GM12878 (cell line): ENCODE results near the gene CCNYL1. TPM values are rescaled to one million over a fixed set of nuclear protein-coding genes. Genes with fewer than 3 reads are reported as not detected.

Experiments
- ATAC-seq: fragments of 200-7000 bp; cut with Tn5 transposase; 3 replicates; pipeline ENCODE4 v1.9.1; 2020; ENCODE audit warnings: mild to moderate bottlenecking, moderate library complexity
- BruUV-seq: library from RNA; stranded (reverse); fragments of 400-500 nt; replicated peaks from 2 replicates; lab custom pipeline; 2021; lab: Mats Ljungman, UMichigan
- CTCF ChIA-PET: fragments of 300-600 bp; sonication (Branson Sonifier 250); formaldehyde crosslinking; extraction: SDS; loops from one replicate; lab custom pipeline; 2021; ENCODE audit warnings: inconsistent platforms; lab: Yijun Ruan, JAX
- POLR2A ChIA-PET: fragments of 350-600 bp; formaldehyde crosslinking; extraction: SDS; loops from one replicate; lab custom pipeline; 2021; ENCODE audit warnings: inconsistent platforms; lab: Charles Lee
- RAD21 ChIA-PET: fragments of 300-600 bp; sonication (Branson Sonifier 250); formaldehyde crosslinking; loops from one replicate; lab custom pipeline; 2023; ENCODE audit warnings: antibody characterized with exemption; ENCODE audit not compliant: unreplicated experiment; lab: Charles Lee
- SMC1A ChIA-PET: fragments of 300-600 bp; sonication (Branson Sonifier 250); formaldehyde crosslinking; loops from one replicate; lab custom pipeline; 2023; ENCODE audit not compliant: unreplicated experiment, uncharacterized antibody; lab: Charles Lee
- DNase-seq: peaks from one replicate; pipeline ENCODE4 v3.0.0-alpha.2; 2011; ENCODE audit warnings: low read depth, low spot score
- FAIRE-seq: peaks from 3 replicates; lab custom pipeline; 2011; peaks lifted over from hg19 to GRCh38; lab: Jason Lieb, UNC
- H2AFZ ChIP-seq: 2 replicates; pipeline ENCODE4 v1.6.0; 2011; ENCODE audit warnings: low read depth, low read length, control low read depth; ENCODE audit not compliant: control insufficient read depth
- H3K27ac ChIP-seq: 2 replicates; pipeline ENCODE4 v1.5.1; 2011; ENCODE audit warnings: control low read depth; ENCODE audit not compliant: control insufficient read depth, insufficient read depth
- H3K27me3 ChIP-seq, 2 experiments: replicated peaks in 1 of 2; 2 replicates each; pipeline versions ENCODE4 v1.6.0 to v1.6.1; 2011; ENCODE audit warnings: low read length in 1 of 2; ENCODE audit not compliant: control insufficient read depth in 2 of 2, insufficient read depth in 2 of 2
- H3K36me3 ChIP-seq, 2 experiments: 2 replicates each; pipeline ENCODE4 v1.5.1; 2011; ENCODE audit warnings: low read length in 1 of 2; ENCODE audit not compliant: control insufficient read depth in 2 of 2, insufficient read depth in 2 of 2
- H3K4me1 ChIP-seq: 2 replicates; pipeline ENCODE4 v1.6.1; 2011; ENCODE audit warnings: mild to moderate bottlenecking, low read length, moderate library complexity, mixed read lengths; ENCODE audit not compliant: control insufficient read depth, insufficient read depth
- H3K4me2 ChIP-seq: 2 replicates; pipeline ENCODE4 v1.6.0; 2011; ENCODE audit warnings: control low read depth; ENCODE audit not compliant: control insufficient read depth, insufficient read depth
- H3K4me3 ChIP-seq: fragments of 200-600 bp; sonication (generic); 2 replicates; pipeline ENCODE4 v1.5.1; 2016
- H3K79me2 ChIP-seq: 2 replicates; pipeline ENCODE4 v1.6.0; 2011; ENCODE audit warnings: low read length; ENCODE audit not compliant: control insufficient read depth, insufficient read depth
- H3K9ac ChIP-seq: 2 replicates; pipeline ENCODE4 v1.8.0; 2011; ENCODE audit warnings: low read length, control low read depth, mixed read lengths; ENCODE audit not compliant: control insufficient read depth, insufficient read depth
- H3K9me3 ChIP-seq: replicated peaks from 3 replicates; pipeline ENCODE4 v1.5.1; 2011; ENCODE audit warnings: mild to moderate bottlenecking, low read length; ENCODE audit not compliant: control insufficient read depth, insufficient read depth
- H4K20me1 ChIP-seq: 2 replicates; pipeline ENCODE4 v1.6.0; 2011; ENCODE audit not compliant: control insufficient read depth, insufficient read depth
- BHLHE40 ChIP-seq, 2 experiments: fragments of 450-650 bp in 1 of 2; IDR thresholded peaks; 2 replicates each; pipeline ENCODE4 v1.6.1; 2011 to 2017; ENCODE audit warnings: low read depth in 2 of 2, borderline replicate concordance in 1 of 2, improper control_type of control experiment in 1 of 2, low read length in 1 of 2, mild to moderate bottlenecking in 1 of 2
- CHD4 ChIP-seq: fragments of 200-600 bp; sonication (generic); IDR thresholded peaks from 2 replicates; pipeline ENCODE4 v1.6.1; 2016; ENCODE audit warnings: mild to moderate bottlenecking
- CREM ChIP-seq: IDR thresholded peaks from 2 replicates; pipeline ENCODE4 v1.6.1; 2014; ENCODE audit warnings: antibody characterized with exemption, low read depth
- DPF2 ChIP-seq: fragments of 450-650 bp; IDR thresholded peaks from 2 replicates; pipeline ENCODE4 v1.6.1; 2017; ENCODE audit warnings: mild to moderate bottlenecking
- ESRRA ChIP-seq: IDR thresholded peaks from 2 replicates; pipeline ENCODE4 v1.6.1; 2012; ENCODE audit warnings: mild to moderate bottlenecking, low read length, improper control_type of control experiment
- GATAD2B ChIP-seq: fragments of 450-650 bp; conservative IDR thresholded peaks from 2 replicates; pipeline ENCODE4 v1.6.1; 2017; ENCODE audit warnings: low read depth, mild to moderate bottlenecking, moderate library complexity
- IKZF1 ChIP-seq: fragments of 450-650 bp; conservative IDR thresholded peaks from 2 replicates; pipeline ENCODE4 v1.6.1; 2017; ENCODE audit warnings: antibody characterized with exemption, mild to moderate bottlenecking
- MYC ChIP-seq: IDR thresholded peaks from 2 replicates; pipeline ENCODE4 v1.6.1; 2011; ENCODE audit warnings: mild to moderate bottlenecking, low read length, moderate library complexity, inconsistent platforms; ENCODE audit not compliant: insufficient read depth, insufficient replicate concordance, insufficient read length, severe bottlenecking
- SRF ChIP-seq, 2 experiments: IDR thresholded peaks; 2 replicates each; pipeline ENCODE4 v1.6.1; 2011; ENCODE audit warnings: low read depth in 2 of 2, low read length in 2 of 2, mild to moderate bottlenecking in 1 of 2, moderate library complexity in 1 of 2
- TAF1 ChIP-seq: IDR thresholded peaks from 2 replicates; pipeline ENCODE4 v1.6.1; 2011; ENCODE audit warnings: mild to moderate bottlenecking, low read depth, low read length, borderline replicate concordance
- TCF12 ChIP-seq: IDR thresholded peaks from 2 replicates; pipeline ENCODE4 v1.6.1; 2011; ENCODE audit warnings: low read depth, mild to moderate bottlenecking, low read length
- ZNF687 ChIP-seq: fragments of 450-650 bp; IDR thresholded peaks from 2 replicates; pipeline ENCODE4 v1.6.1; 2017; ENCODE audit warnings: mild to moderate bottlenecking, moderate library complexity
- WGBS: methylation state at CpG from one replicate; pipeline ENCODE4 v1.1.6; 2016; ENCODE audit warnings: low lambda C conversion rate; ENCODE audit not compliant: insufficient replicate concordance, insufficient coverage; ENCODE audit errors: missing lambda C conversion rate; 5-methylcytosine and 5-hydroxymethylcytosine counted together
- in situ Hi-C: fragments of 300-500 bp; cut with MboI; formaldehyde crosslinking; loops from 9 replicates; pipeline ENCODE4 v1.14.3; 2018; ENCODE audit warnings: mixed read lengths
- intact Hi-C: fragments of 100-400 bp; cut with micrococcal nuclease; formaldehyde crosslinking; loops from one replicate; pipeline ENCODE4 v1.14.2; 2022; ENCODE audit not compliant: unreplicated experiment
- polyA plus RNA-seq, 11 experiments: library from polyadenylated mRNA; depleted of rRNA in 4 of 11; unstranded in 6 of 11; stranded (reverse) in 5 of 11; fragments of >200 nt; fragmentation: Nextera tagmentation in 4 of 11; fragmentation: Illumina TruSeq in 1 of 11; extraction: Ambion mirVana in 4 of 11; extraction: Trizol in 1 of 11; gene quantifications; 1 replicate in 1 of 11; 2 replicates in 10 of 11; pipeline versions ENCODE4 v1.2.1 to v1.2.3, GENCODE V29; 2011 to 2016; ENCODE audit warnings: inconsistent platforms in 2 of 11, missing spikeins in 2 of 11, low read depth in 1 of 11
- total RNA-seq, 4 experiments: library from RNA; depleted of rRNA in 3 of 4; stranded (reverse); fragments of >200 nt in 3 of 4; fragmentation: Illumina TruSeq in 1 of 4; extraction: Trizol in 1 of 4; gene quantifications; 2 replicates each; pipeline versions ENCODE4 v1.2.1 to v1.2.3, GENCODE V29; 2013 to 2021
- TF ChIP-seq, protein P1 (sequence below): fragments of 150-350 bp; IDR thresholded peaks from 2 replicates; pipeline ENCODE4 v1.6.1; 2016; ENCODE audit warnings: low read depth, low read length

Gene CCNYL1
- total and polyA plus RNA-seq, 10 of the 15 experiments (the other 5 are each of a cell fraction or from before 2014, with no cell fraction given), result 1.8 to 12.3 (median 5.9) TPM

DNA sequence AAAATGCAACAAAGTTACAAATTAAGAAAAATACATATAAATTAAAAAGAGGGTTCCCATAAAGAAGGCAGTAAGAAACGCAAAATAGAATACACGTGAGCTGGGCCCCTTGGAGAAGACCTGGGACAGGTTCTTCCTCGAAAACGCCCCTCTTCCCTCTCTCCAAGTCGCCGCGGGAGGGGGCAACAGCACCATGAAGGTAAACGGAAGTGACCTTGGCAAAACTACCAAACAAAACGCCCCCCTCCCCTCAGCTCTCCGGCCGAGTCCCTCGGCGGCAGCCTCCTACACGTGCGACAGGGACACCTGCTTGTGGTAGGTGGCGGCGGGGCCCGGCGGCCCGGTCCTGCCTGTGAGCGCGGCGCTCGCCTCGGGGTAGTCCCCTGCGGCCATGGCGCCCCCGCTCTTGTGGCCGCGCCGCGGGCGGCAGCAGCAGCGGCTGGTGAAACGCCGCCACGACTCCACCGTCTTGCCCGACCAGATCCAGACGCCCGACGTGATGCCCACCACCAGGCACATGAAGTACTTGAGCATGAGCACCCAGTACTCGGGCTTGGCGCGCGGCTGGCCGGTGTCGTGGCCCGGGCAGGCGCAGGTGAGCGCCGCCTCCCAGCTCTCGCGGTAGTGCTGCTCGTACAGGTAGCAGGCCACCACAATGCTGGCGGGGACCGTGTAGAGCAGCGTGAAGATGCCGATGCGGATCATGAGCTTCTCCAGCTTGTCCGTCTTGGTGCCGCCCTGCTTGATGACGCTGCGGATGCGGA is 55.4 kb downstream of the CCNYL1 start:
- ChIA-PET CTCF (interaction anchor here (0.8 to 6.5 kb wide), 15 partner anchors 8 to 305 kb away, joined by 3 to 56 read pairs (median 4); partner anchors contain the start of gene CCNYL1), SMC1A (interaction anchor here (0.7 to 2.6 kb wide), 12 partner anchors 11 to 274 kb away, joined by 3 to 25 read pairs (median 4); no protein-coding TSS in a partner anchor), RAD21 (interaction anchor here (0.7 to 2.5 kb wide), 12 partner anchors 8 to 273 kb away, joined by 3 to 12 read pairs (median 4); partner anchors contain the start of gene METTL21A), POLR2A (interaction anchor here (0.6 to 1.3 kb wide), 6 partner anchors 25 to 260 kb away, joined by 3 to 4 read pairs (median 3); no protein-coding TSS in a partner anchor)
- DNase-seq (no peak), ATAC-seq (no peak), FAIRE-seq (no peak)
- H3K4me3 ChIP-seq, result peak overlapping the region; percentile 46; the same call in 1 of the 2 replicates
- peak overlapping the region; percentile 63 for H2AFZ ChIP-seq
- BruUV-seq, result no TSS peak
- H3K79me2 ChIP-seq, result no peaks in the 10 kb centered on the region
- H4K20me1 ChIP-seq, result no peaks in the 10 kb centered on the region
- H3K9ac ChIP-seq, result no peak overlapping the region; the same call in 1 of the 2 replicates
- H3K36me3 ChIP-seq, result no peaks in the 10 kb centered on the region
- H3K27me3 ChIP-seq, result no peaks in the 10 kb centered on the region; a peak in 2 of 4 replicates
- H3K4me1 ChIP-seq, result peaks cover 17% of the 10 kb centered on the region
- no peaks in the 10 kb centered on the region; the same call in 2 of the 3 replicates for H3K9me3 ChIP-seq
- H3K4me2 ChIP-seq, result peak overlapping the region; percentile 53; the same call in 1 of the 2 replicates
- 54% methylated on average over 56 of the region's 65 CpGs for WGBS
- no peak overlapping the region for H3K27ac ChIP-seq
- in situ Hi-C loops (no loop called here), intact Hi-C loops (loop anchor here (5.0 kb wide), 1 partner anchor 265 kb away; no protein-coding TSS in a partner anchor)
- TF ChIP-seq, protein P1, sequence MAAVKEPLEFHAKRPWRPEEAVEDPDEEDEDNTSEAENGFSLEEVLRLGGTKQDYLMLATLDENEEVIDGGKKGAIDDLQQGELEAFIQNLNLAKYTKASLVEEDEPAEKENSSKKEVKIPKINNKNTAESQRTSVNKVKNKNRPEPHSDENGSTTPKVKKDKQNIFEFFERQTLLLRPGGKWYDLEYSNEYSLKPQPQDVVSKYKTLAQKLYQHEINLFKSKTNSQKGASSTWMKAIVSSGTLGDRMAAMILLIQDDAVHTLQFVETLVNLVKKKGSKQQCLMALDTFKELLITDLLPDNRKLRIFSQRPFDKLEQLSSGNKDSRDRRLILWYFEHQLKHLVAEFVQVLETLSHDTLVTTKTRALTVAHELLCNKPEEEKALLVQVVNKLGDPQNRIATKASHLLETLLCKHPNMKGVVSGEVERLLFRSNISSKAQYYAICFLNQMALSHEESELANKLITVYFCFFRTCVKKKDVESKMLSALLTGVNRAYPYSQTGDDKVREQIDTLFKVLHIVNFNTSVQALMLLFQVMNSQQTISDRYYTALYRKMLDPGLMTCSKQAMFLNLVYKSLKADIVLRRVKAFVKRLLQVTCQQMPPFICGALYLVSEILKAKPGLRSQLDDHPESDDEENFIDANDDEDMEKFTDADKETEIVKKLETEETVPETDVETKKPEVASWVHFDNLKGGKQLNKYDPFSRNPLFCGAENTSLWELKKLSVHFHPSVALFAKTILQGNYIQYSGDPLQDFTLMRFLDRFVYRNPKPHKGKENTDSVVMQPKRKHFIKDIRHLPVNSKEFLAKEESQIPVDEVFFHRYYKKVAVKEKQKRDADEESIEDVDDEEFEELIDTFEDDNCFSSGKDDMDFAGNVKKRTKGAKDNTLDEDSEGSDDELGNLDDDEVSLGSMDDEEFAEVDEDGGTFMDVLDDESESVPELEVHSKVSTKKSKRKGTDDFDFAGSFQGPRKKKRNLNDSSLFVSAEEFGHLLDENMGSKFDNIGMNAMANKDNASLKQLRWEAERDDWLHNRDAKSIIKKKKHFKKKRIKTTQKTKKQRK, result no peak
- TF ChIP-seq BHLHE40 (IDR thresholded peaks at IDR 0.05; ENCODE audit: borderline replicate concordance in 1 of 2, low read depth in 2 of 2, low read length in 1 of 2) (peak; percentile 83 to 93), TCF12 (0 out of 2 replicates have a peak, but pooled peaks have one; percentile 34), CREM (no peak), MYC (no peak), IKZF1 (peak; percentile 44), DPF2 (peak; percentile 67), SRF (IDR thresholded peaks at IDR 0.05; ENCODE audit: low read depth in 2 of 2, low read length in 2 of 2) (no peak), ESRRA (no peak), CHD4 (no peak), GATAD2B (0 out of 2 replicates have a peak, but pooled peaks have one; percentile 53), ZNF687 (peak; percentile 69), TAF1 (no peak)
